ENCODE measurements around the gene RAB4A.

DNA sequence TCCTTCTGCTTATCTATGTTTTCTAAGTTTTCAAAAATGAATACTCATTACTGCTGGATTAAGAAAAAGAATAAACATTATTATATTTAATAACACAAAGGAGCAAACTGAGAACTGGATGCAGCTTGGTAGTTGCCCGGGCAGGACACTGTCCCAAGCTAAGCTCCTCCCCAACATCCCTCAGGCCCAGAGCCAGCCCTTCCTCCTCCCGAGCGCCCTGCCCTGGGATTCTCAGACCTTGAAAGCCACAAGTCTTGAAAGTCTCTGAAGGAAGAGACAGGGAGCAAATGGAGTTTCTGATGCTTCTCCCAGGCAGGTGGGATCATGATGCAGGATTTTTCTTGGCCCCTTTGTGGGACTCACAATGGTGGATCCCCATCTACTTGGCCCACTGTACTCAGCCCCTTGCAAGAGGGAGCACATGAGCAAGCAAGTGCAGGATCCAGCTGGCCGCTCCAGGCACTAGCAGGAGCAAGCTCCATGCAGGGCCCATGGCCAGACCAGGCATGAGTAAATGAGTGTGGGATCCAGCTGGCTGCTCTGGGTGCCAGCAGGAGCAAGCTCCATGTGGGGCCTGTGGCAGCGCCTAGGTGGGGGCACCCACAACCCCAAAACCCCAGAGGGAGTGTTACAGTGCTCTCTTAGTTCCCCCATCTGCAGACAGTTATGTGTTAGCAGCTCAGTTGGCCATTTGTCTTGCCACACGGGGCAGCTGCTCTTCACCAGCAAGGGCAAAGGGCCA lies 32.1 kb upstream of the RAB4A start:
- TF ChIP-seq EZH2 (IDR thresholded peaks at IDR 0.05) (no peak), CTCF (IDR thresholded peaks at IDR 0.05) (no peak), EZH2phosphoT487 (IDR thresholded peaks at IDR 0.05) (no peak)
